SU-DHL-6 (cell line): Measurements from ENCODE around the gene ADIPOQ.
"Not testable (repeated sequence)": the region's sequence is repeated elsewhere in the genome, so short reads cannot be mapped to it uniquely, and the experiment has no call there.

Experiments used
- H2AFZ ChIP-seq: fragments of 200-600 bp; sonication (generic); 2 replicates; pipeline ENCODE4 v1.6.1; 2014; ENCODE audit warnings: low read depth, mild to moderate bottlenecking, moderate library complexity, mixed read lengths, antibody characterized with exemption, low read length; ENCODE audit not compliant: severe bottlenecking
- H3F3A ChIP-seq: fragments of 200-600 bp; shearing (Covaris generic); 2 replicates; pipeline ENCODE4 v1.6.0; 2016; ENCODE audit warnings: antibody characterized with exemption, mild to moderate bottlenecking; ENCODE audit not compliant: insufficient read depth
- H3K27ac ChIP-seq: fragments of 200-600 bp; sonication (generic); 2 replicates; pipeline ENCODE4 v1.5.1; 2016; ENCODE audit warnings: low read depth, mild to moderate bottlenecking, low read length, moderate library complexity, mixed read lengths
- H3K27me3 ChIP-seq: fragments of 200-600 bp; sonication (generic), shearing (Covaris generic); 2 replicates; pipeline ENCODE4 v1.6.0; 2014; ENCODE audit warnings: mild to moderate bottlenecking, low read length
- H3K36me3 ChIP-seq: fragments of 200-600 bp; sonication (generic); 2 replicates; pipeline ENCODE4 v1.6.1; 2014; ENCODE audit warnings: mild to moderate bottlenecking, low read length, mixed read lengths
- H3K4me2 ChIP-seq: fragments of 300-600, 200-600 bp; shearing (Covaris generic), sonication (generic); 2 replicates; pipeline ENCODE4 v1.6.0; 2014; ENCODE audit warnings: low read length, low read depth, mild to moderate bottlenecking; ENCODE audit not compliant: poor library complexity, severe bottlenecking
- H3K4me3 ChIP-seq: fragments of 200-600 bp; sonication (generic); 2 replicates; pipeline ENCODE4 v1.5.1; 2014; ENCODE audit warnings: antibody characterized with exemption, low read length, mild to moderate bottlenecking, mixed read lengths; ENCODE audit not compliant: insufficient read depth, poor library complexity, severe bottlenecking
- H3K79me2 ChIP-seq: fragments of 200-600 bp; sonication (generic); 2 replicates; pipeline ENCODE4 v1.6.1; 2014; ENCODE audit warnings: mild to moderate bottlenecking, low read length, moderate library complexity; ENCODE audit not compliant: insufficient read depth
- H3K9ac ChIP-seq: fragments of 200-600 bp; sonication (generic); 2 replicates; pipeline ENCODE4 v1.7.0; 2014; ENCODE audit warnings: mild to moderate bottlenecking, low read length
- H3K9me2 ChIP-seq: fragments of 200-600 bp; sonication (generic); replicated peaks from 2 replicates; pipeline ENCODE4 v1.6.1; 2014; ENCODE audit warnings: low read length; ENCODE audit not compliant: insufficient read depth
- H3K9me3 ChIP-seq: fragments of 200-600 bp; sonication (generic); 2 replicates; pipeline ENCODE4 v1.6.1; 2014; ENCODE audit warnings: low read length, mixed read lengths; ENCODE audit not compliant: insufficient read depth
- H4K20me1 ChIP-seq: fragments of 200-600 bp; sonication (generic); 2 replicates; pipeline ENCODE4 v1.6.1; 2014; ENCODE audit warnings: low read depth, mild to moderate bottlenecking, antibody characterized with exemption, low read length, moderate library complexity, mixed read lengths
- CTCF ChIP-seq: fragments of 200-600 bp; sonication (generic); IDR thresholded peaks from one replicate; pipeline ENCODE4 v1.5.1; 2017; ENCODE audit warnings: antibody characterized with exemption, mild to moderate bottlenecking, low read length, moderate library complexity; ENCODE audit not compliant: insufficient read depth, poor library complexity, severe bottlenecking
- EZH2phosphoT487 ChIP-seq: fragments of 200-600 bp; sonication (generic), shearing (Covaris generic); conservative IDR thresholded peaks from 2 replicates; pipeline ENCODE4 v1.6.1; 2018; ENCODE audit warnings: mild to moderate bottlenecking, antibody characterized with exemption, low read length, moderate library complexity, mixed read lengths

The ADIPOQ gene

DNA sequence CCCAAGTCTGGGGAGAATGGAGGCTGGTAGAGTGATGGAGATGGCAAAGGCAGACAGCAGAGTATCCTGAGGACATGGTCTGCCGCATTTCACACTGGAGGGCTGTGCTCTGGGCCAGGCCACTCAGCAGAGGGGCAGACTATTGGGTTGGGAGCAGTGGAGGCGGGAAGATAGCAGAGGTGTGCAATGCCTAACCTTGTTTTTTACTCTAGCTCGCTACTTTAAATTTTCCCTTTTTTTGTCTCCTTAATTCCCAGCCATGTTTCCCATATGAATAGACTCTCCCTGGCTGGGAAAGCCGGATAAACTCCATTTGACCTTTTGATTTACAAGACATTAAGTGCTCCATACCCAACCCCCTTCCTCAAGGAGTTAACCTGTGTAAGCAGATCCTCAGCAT is 54.4 kb downstream of the ADIPOQ start:
- H3K9ac ChIP-seq: no peak overlapping the region
- no peaks in the 10 kb centered on the region for H3F3A ChIP-seq
- TF ChIP-seq CTCF: no peak
- no peak for TF ChIP-seq EZH2phosphoT487
- H3K36me3 ChIP-seq: no peaks in the 10 kb centered on the region
- H3K27me3 ChIP-seq: no peaks in the 10 kb centered on the region
- H3K9me2 ChIP-seq: no peaks in the 10 kb centered on the region
- no peaks in the 10 kb centered on the region for H4K20me1 ChIP-seq
- H3K9me3 ChIP-seq: no peaks in the 10 kb centered on the region
- H3K4me2 ChIP-seq: no peak overlapping the region
- no peaks in the 10 kb centered on the region for H3K79me2 ChIP-seq
- H3K4me3 ChIP-seq: no peak overlapping the region
- no peak overlapping the region for H2AFZ ChIP-seq
- no peak overlapping the region for H3K27ac ChIP-seq

DNA sequence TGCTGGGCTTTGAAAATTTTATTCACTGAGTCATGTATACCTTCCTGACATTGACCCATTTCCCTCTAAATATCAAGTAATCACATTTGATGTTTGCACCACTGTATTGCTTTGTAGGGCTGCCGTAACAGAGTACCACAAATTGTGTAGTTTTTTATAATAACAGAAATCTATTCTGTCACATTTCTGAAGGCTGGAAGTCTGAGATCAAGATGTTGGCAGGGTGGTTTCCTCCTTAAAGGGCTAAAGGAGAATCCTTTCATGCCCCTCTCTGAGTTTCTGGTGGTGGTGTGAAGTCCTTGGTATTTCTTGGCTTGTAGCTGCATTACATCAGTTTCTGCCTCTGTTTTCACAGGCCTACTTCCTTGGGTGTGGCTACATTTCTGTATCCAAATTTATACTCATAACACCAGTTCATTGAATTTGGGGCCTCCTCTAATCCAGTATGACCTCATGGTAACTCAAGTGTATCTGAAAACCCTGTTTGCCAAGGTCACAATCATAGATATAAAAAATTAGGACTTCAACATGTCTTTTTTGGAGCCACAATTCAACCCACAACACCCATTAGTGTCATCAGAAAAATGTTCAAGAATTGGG is 58.7 kb downstream of the ADIPOQ start:
- Histone ChIP-seq H3K27me3 (no peaks in the 10 kb centered on the region), H3K27ac (no peak overlapping the region), H2AFZ (no peak overlapping the region), H3K9ac (no peak overlapping the region), H3K4me3 (no peak overlapping the region), H3K9me3 (no peaks in the 10 kb centered on the region), H3K36me3 (no peaks in the 10 kb centered on the region), H3K4me2 (no peak overlapping the region), H3F3A (no peaks in the 10 kb centered on the region), H4K20me1 (no peaks in the 10 kb centered on the region), H3K79me2 (no peaks in the 10 kb centered on the region), H3K9me2 (no peaks in the 10 kb centered on the region)
- no peak for TF ChIP-seq EZH2phosphoT487
- TF ChIP-seq CTCF: no peak

DNA sequence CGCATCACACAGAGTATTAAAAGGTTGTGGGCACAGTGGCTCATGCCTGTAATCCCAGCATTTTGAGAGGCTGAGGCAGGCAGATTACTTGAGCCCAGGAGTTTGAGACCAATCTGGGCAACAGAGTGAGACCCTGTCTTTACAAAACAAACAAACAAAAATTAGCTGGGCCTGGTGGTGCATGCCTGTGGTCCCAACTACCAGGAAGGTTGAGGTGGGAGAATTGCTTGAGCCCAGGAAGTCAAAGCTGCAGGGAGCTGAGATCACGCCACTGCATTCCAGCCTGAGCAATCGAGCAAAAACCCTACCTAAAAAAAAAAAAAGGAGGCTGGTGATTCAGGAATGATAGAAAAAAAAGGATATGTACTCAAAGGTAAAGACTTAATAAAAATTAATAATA is 59.6 kb downstream of the ADIPOQ start:
- H3K4me2 ChIP-seq: no peak overlapping the region
- no peaks in the 10 kb centered on the region for H3K36me3 ChIP-seq
- H3K27me3 ChIP-seq: no peaks in the 10 kb centered on the region
- no peak for TF ChIP-seq EZH2phosphoT487
- H3K9ac ChIP-seq: no peak overlapping the region
- H4K20me1 ChIP-seq: no peaks in the 10 kb centered on the region
- H3K9me3 ChIP-seq: no peaks in the 10 kb centered on the region
- no peak overlapping the region for H3K27ac ChIP-seq
- no peak overlapping the region for H3K4me3 ChIP-seq
- H3K9me2 ChIP-seq: no peaks in the 10 kb centered on the region
- H3F3A ChIP-seq: no peaks in the 10 kb centered on the region
- no peaks in the 10 kb centered on the region for H3K79me2 ChIP-seq
- H2AFZ ChIP-seq: no peak overlapping the region

DNA sequence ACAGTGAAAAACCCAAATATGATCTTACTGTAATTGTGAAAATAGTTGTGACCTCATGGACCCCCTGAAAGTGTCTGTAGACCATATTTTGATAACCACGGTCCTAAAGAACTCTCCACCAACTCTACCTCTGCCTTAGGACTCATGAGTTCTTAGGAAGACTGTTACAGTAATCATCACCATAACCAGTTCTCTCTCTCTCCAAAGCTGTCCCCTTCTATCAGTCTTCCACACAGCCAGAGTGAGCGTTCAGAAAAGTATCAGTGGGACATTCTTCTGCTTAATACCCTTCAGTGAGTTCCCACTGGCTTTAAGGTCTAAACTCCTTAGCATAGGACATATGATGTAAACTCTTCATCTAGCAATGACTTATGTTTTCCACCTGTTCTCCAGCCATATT is 60.2 kb downstream of the ADIPOQ start:
- no peaks in the 10 kb centered on the region for H3K9me2 ChIP-seq
- H3K79me2 ChIP-seq: no peaks in the 10 kb centered on the region
- H3K27ac ChIP-seq: no peak overlapping the region
- H4K20me1 ChIP-seq: no peaks in the 10 kb centered on the region
- H3F3A ChIP-seq: no peaks in the 10 kb centered on the region
- H3K4me2 ChIP-seq: no peak overlapping the region
- no peaks in the 10 kb centered on the region for H3K27me3 ChIP-seq
- no peak overlapping the region for H2AFZ ChIP-seq
- TF ChIP-seq CTCF (no peak), EZH2phosphoT487 (no peak)
- H3K9ac ChIP-seq: no peak overlapping the region
- H3K4me3 ChIP-seq: no peak overlapping the region
- no peaks in the 10 kb centered on the region for H3K9me3 ChIP-seq
- no peaks in the 10 kb centered on the region for H3K36me3 ChIP-seq

GRCh38 chr3:186903676-186904075 is 61.2 kb downstream of the ADIPOQ start:
- H3K4me3 ChIP-seq, H2AFZ ChIP-seq, H3K36me3 ChIP-seq, H3K4me2 ChIP-seq, H3K9ac ChIP-seq, H3K27ac ChIP-seq, H3K9me2 ChIP-seq, H3K79me2 ChIP-seq, H4K20me1 ChIP-seq, H3K9me3 ChIP-seq, H3K27me3 ChIP-seq, H3F3A ChIP-seq: not testable (repeated sequence)

- H3K4me3 ChIP-seq, H3K27me3 ChIP-seq, H3F3A ChIP-seq, H3K79me2 ChIP-seq, H3K9me2 ChIP-seq, H3K36me3 ChIP-seq, H3K4me2 ChIP-seq, H4K20me1 ChIP-seq, H3K9me3 ChIP-seq, H3K27ac ChIP-seq, H3K9ac ChIP-seq, H2AFZ ChIP-seq: not testable (repeated sequence)
These were observed 64.6 kb downstream of the ADIPOQ start for GRCh38 chr3:186907075-186907474.
